A549 (cell line): ENCODE data around the gene ZNF446.

Experiments
- BCL3 ChIP-seq: fragments of >200 bp; sonication (Bioruptor Twin); formaldehyde crosslinking; IDR thresholded peaks from 3 replicates; pipeline ENCODE4 v1.6.1; 2016
- BHLHE40 ChIP-seq: IDR thresholded peaks from 2 replicates; pipeline ENCODE4 v1.6.1; 2012; ENCODE audit warnings: low read depth, low read length, inconsistent platforms
- CEBPB ChIP-seq, 2 experiments: fragments of >200 bp in 1 of 2; sonication (Bioruptor Twin) in 1 of 2; formaldehyde crosslinking in 1 of 2; IDR thresholded peaks; 2 replicates each; pipeline ENCODE4 v1.6.1; 2012 to 2016
- CTCF ChIP-seq: fragments of >200 bp; sonication (Bioruptor Twin); formaldehyde crosslinking; IDR thresholded peaks from 3 replicates; pipeline ENCODE4 v1.5.1; 2016
- JUN ChIP-seq, 2 experiments: fragments of >200 bp; sonication (Bioruptor Twin); formaldehyde crosslinking; IDR thresholded peaks; 2 replicates in 1 of 2; 3 replicates in 1 of 2; pipeline ENCODE4 v1.6.1; 2016 to 2017
- KDM5A ChIP-seq: fragments of 200-600 bp; sonication (generic); IDR thresholded peaks from 2 replicates; pipeline ENCODE4 v1.6.1; 2016; ENCODE audit warnings: antibody characterized with exemption, mild to moderate bottlenecking
- MAZ ChIP-seq: fragments of 150-350 bp; IDR thresholded peaks from 2 replicates; pipeline ENCODE4 v1.6.1; 2014; ENCODE audit warnings: antibody characterized with exemption, low read depth, low read length, borderline replicate concordance
- PBX3 ChIP-seq: IDR thresholded peaks from 2 replicates; pipeline ENCODE4 v1.6.1; 2012
- POLR2A ChIP-seq: IDR thresholded peaks from 2 replicates; pipeline ENCODE4 v1.6.1; 2012; ENCODE audit warnings: mild to moderate bottlenecking, low read length
- RAD21 ChIP-seq, 2 experiments: fragments of >200 bp in 1 of 2; sonication (Bioruptor Twin) in 1 of 2; formaldehyde crosslinking in 1 of 2; IDR thresholded peaks in 1 of 2; conservative IDR thresholded peaks in 1 of 2; 2 replicates in 1 of 2; 3 replicates in 1 of 2; pipeline ENCODE4 v1.6.1; 2012 to 2018; ENCODE audit warnings: inconsistent platforms in 1 of 2
- REST ChIP-seq: fragments of 200-600 bp; sonication (generic); IDR thresholded peaks from 2 replicates; pipeline ENCODE4 v1.6.1; 2016; ENCODE audit warnings: antibody characterized with exemption, mild to moderate bottlenecking, moderate library complexity
- RNF2 ChIP-seq: fragments of 200-600 bp; sonication (generic); IDR thresholded peaks from 2 replicates; pipeline ENCODE4 v1.6.1; 2016; ENCODE audit warnings: low read depth, mild to moderate bottlenecking, antibody characterized with exemption, moderate library complexity, borderline replicate concordance

GRCh38 chr19:58476498-58477015 lies 405 bp downstream of the ZNF446 start:
- TF ChIP-seq REST (no peak), CTCF (no peak), CEBPB (IDR thresholded peaks at IDR 0.05) (no peak), BHLHE40 (no peak), KDM5A (no peak), POLR2A (no peak), BCL3 (no peak), PBX3 (no peak), RNF2 (no peak), RAD21 (conservative IDR thresholded peaks at IDR 0.05 in 1 of 2, IDR thresholded peaks at IDR 0.05 in 1 of 2) (no peak), JUN (IDR thresholded peaks at IDR 0.05) (no peak), MAZ (no peak)
